Uterus (tissue), 2 donors: ENCODE measurements around the gene PTPRM.

Experiments
- CTCF ChIP-seq, 4 experiments: fragments of 200-600 bp in 2 of 4; fragments of 450-650 bp in 2 of 4; sonication (generic) in 2 of 4; IDR thresholded peaks; one replicate each; pipeline ENCODE4 v1.5.1; 2016 to 2019; ENCODE audit warnings: antibody characterized with exemption in 4 of 4, mild to moderate bottlenecking in 2 of 4, moderate library complexity in 1 of 4
- POLR2A ChIP-seq, 2 donors: fragments of 450-650 bp; IDR thresholded peaks; one replicate each; pipeline ENCODE4 v1.6.1; 2016; ENCODE audit warnings: antibody characterized with exemption in 2 of 2, mild to moderate bottlenecking in 1 of 2, moderate library complexity in 1 of 2

- TF ChIP-seq CTCF (IDR thresholded peaks at IDR 0.05) (no peak), POLR2A (IDR thresholded peaks at IDR 0.05) (no peak)
These were observed 641.6 kb downstream of the PTPRM start for GRCh38 chr18:8208716-8209115.
